ENCODE data around the gene RASA3. TPM values are rescaled to one million over a fixed set of nuclear protein-coding genes. Genes with fewer than 3 reads are reported as not detected.

RASA3 gene
- total and polyA plus RNA-seq, 11 donors, result 4.8 to 24.2 (median 9.7) TPM

- Histone ChIP-seq H3K4me1 (peaks cover 0 to 24% (median 0%) of the 10 kb centered on the region in 12 donors), H3K27me3 (no peaks in the 10 kb centered on the region), H3K9me3 (peaks cover 0 to 5% (median 0%) of the 10 kb centered on the region in 12 donors), H3K27ac (no peak overlapping the region), H3K4me3 (peak overlapping the region in 1 of 12 donors; percentile 20), H3K36me3 (peaks cover 0 to 20% (median 0%) of the 10 kb centered on the region in 9 donors)
- intact Hi-C loops (cut with DNase I), result no loop called here
- WGBS, 4 donors, result 84 to 93% (median 87%) methylated on average over 31 to 33 of the region's 33 CpGs
- DNase-seq (peak in 3 of 5 donors; percentile 27 to 61 (median 58)), ATAC-seq (no peak)
- no peak for TF ChIP-seq CTCF (IDR thresholded peaks at IDR 0.05)
- TF ChIP-seq POLR2A (IDR thresholded peaks at IDR 0.05), result no peak
Measured at GRCh38 chr13:114048443-114048842, 84.0 kb downstream of the RASA3 start.

GRCh38 chr13:114047358-114047881, 85.0 kb downstream of the RASA3 start:
- WGBS, 4 donors, result 87 to 94% (median 91%) methylated on average over 19 of the region's 19 CpGs
- no peak overlapping the region for H3K27ac ChIP-seq
- no peaks in the 10 kb centered on the region for H3K27me3 ChIP-seq
- H3K9me3 ChIP-seq, result peaks cover 0 to 5% (median 0%) of the 10 kb centered on the region in 12 donors
- intact Hi-C loops (cut with DNase I), result no loop called here
- DNase-seq (peak in 1 of 5 donors; percentile 55), ATAC-seq (no peak)
- no peak overlapping the region for H3K4me3 ChIP-seq
- peaks cover 0 to 24% (median 2%) of the 10 kb centered on the region in 12 donors for H3K4me1 ChIP-seq
- no peak for TF ChIP-seq CTCF (IDR thresholded peaks at IDR 0.05)
- no peak for TF ChIP-seq POLR2A (IDR thresholded peaks at IDR 0.05)
- peaks cover 0 to 21% (median 0%) of the 10 kb centered on the region in 9 donors for H3K36me3 ChIP-seq

GRCh38 chr13:114046431-114046975, 85.9 kb downstream of the RASA3 start:
- H3K4me1 ChIP-seq, result peaks cover 0 to 24% (median 2%) of the 10 kb centered on the region in 12 donors

More at GRCh38 chr13:114046431-114046975, 85.9 kb downstream of the RASA3 start:
- TF ChIP-seq POLR2A (IDR thresholded peaks at IDR 0.05) (no peak), CTCF (IDR thresholded peaks at IDR 0.05) (no peak)
- ATAC-seq (no peak), DNase-seq (no peak)
- Histone ChIP-seq H3K27ac (no peak overlapping the region), H3K36me3 (peaks cover 0 to 21% (median 0%) of the 10 kb centered on the region in 9 donors), H3K9me3 (peaks cover 0 to 5% (median 0%) of the 10 kb centered on the region in 12 donors), H3K27me3 (no peaks in the 10 kb centered on the region), H3K4me3 (no peak overlapping the region)
- WGBS, 4 donors, result 88 to 92% (median 90%) methylated on average over 14 of the region's 14 CpGs
- intact Hi-C loops (cut with DNase I), result no loop called here
